ENCODE results near the gene SLU7. TPM values are rescaled to one million over a fixed set of nuclear protein-coding genes. Genes with fewer than 3 reads are reported as not detected.

SLU7 gene
- total RNA-seq, 1 donor from 2014 or later: 55.1 TPM

GRCh38 chr5:160461378-160461777 lies 42.5 kb upstream of the SLU7 start:
- intact Hi-C loops (cut with DNase I): no loop called here
- TF ChIP-seq CTCF (IDR thresholded peaks at IDR 0.05): no peak
- H3K4me3 ChIP-seq: no peak overlapping the region
- H3K27ac ChIP-seq: no peak overlapping the region
- no peaks in the 10 kb centered on the region for H3K9me3 ChIP-seq
- peaks cover 2% of the 10 kb centered on the region for H3K4me1 ChIP-seq
- no peak for ATAC-seq
- no peaks in the 10 kb centered on the region for H3K36me3 ChIP-seq
- no peaks in the 10 kb centered on the region for H3K27me3 ChIP-seq (ENCODE audit: low read depth)
- DNase-seq: no peak

- Histone ChIP-seq H3K27me3 (ENCODE audit: low read depth) (no peaks in the 10 kb centered on the region), H3K4me1 (no peaks in the 10 kb centered on the region), H3K36me3 (no peaks in the 10 kb centered on the region), H3K4me3 (no peak overlapping the region), H3K9me3 (no peaks in the 10 kb centered on the region), H3K27ac (no peak overlapping the region)
- no peak for TF ChIP-seq CTCF (IDR thresholded peaks at IDR 0.05)
- ATAC-seq: no peak
- no peak for DNase-seq
- intact Hi-C loops (cut with DNase I): no loop called here
These were observed 41.6 kb upstream of the SLU7 start for GRCh38 chr5:160460377-160461049.

- DNase-seq: no peak
- Histone ChIP-seq H3K4me3 (no peak overlapping the region), H3K36me3 (no peaks in the 10 kb centered on the region), H3K27ac (no peak overlapping the region), H3K9me3 (no peaks in the 10 kb centered on the region), H3K27me3 (ENCODE audit: low read depth) (no peaks in the 10 kb centered on the region), H3K4me1 (no peaks in the 10 kb centered on the region)
- no peak for TF ChIP-seq CTCF (IDR thresholded peaks at IDR 0.05)
- intact Hi-C loops (cut with DNase I): no loop called here
- no peak for ATAC-seq
These were observed 40.2 kb upstream of the SLU7 start for GRCh38 chr5:160458806-160459800.

GRCh38 chr5:160457252-160457651 lies 38.4 kb upstream of the SLU7 start:
- no peak for TF ChIP-seq CTCF (IDR thresholded peaks at IDR 0.05)
- H3K36me3 ChIP-seq: no peaks in the 10 kb centered on the region
- H3K9me3 ChIP-seq: no peaks in the 10 kb centered on the region
- H3K27ac ChIP-seq: no peak overlapping the region
- no peaks in the 10 kb centered on the region for H3K27me3 ChIP-seq (ENCODE audit: low read depth)
- intact Hi-C loops (cut with DNase I): no loop called here
- ATAC-seq (no peak), DNase-seq (no peak)
- H3K4me1 ChIP-seq: peaks cover 6% of the 10 kb centered on the region
- H3K4me3 ChIP-seq: no peak overlapping the region

- H3K9me3 ChIP-seq: no peaks in the 10 kb centered on the region
- no peak for DNase-seq
- no peak overlapping the region for H3K4me3 ChIP-seq
- peaks cover 6% of the 10 kb centered on the region for H3K4me1 ChIP-seq
- H3K36me3 ChIP-seq: no peaks in the 10 kb centered on the region
- no peak for TF ChIP-seq CTCF (IDR thresholded peaks at IDR 0.05)
- no peak for ATAC-seq
- no peaks in the 10 kb centered on the region for H3K27me3 ChIP-seq (ENCODE audit: low read depth)
- intact Hi-C loops (cut with DNase I): no loop called here
- H3K27ac ChIP-seq: no peak overlapping the region
These were observed 37.7 kb upstream of the SLU7 start for GRCh38 chr5:160456480-160457177.
